Fibroblast of lung (primary cell): ENCODE results near the gene GSPT1.
"Not testable (repeated sequence)": the region's sequence is repeated elsewhere in the genome, so short reads cannot be mapped to it uniquely, and the experiment has no call there.

Experiments used
- CTCF ChIP-seq, 2 donors: IDR thresholded peaks in 1 of 2; conservative IDR thresholded peaks in 1 of 2; 1 replicate in 1 of 2; 2 replicates in 1 of 2; pipeline ENCODE4 v1.5.1; 2011 to 2012; ENCODE audit warnings: low read length in 2 of 2, control low read depth in 1 of 2, inconsistent platforms in 1 of 2, low read depth in 1 of 2, mild to moderate bottlenecking in 1 of 2
- EZH2 ChIP-seq: IDR thresholded peaks from 2 replicates; pipeline ENCODE4 v1.5.1; 2012; ENCODE audit warnings: low read length, control low read depth, mild to moderate bottlenecking; ENCODE audit errors: missing control alignments

GRCh38 chr16:11962978-11963377 lies 47.2 kb upstream of the GSPT1 start:
- TF ChIP-seq CTCF (conservative IDR thresholded peaks at IDR 0.05 in 1 of 2, IDR thresholded peaks at IDR 0.05 in 1 of 2; ENCODE audit: low read depth in 1 of 2, low read length in 2 of 2); EZH2: not testable (repeated sequence)
